AG04449 (cell line): ENCODE results near the gene KSR1.
"Not testable (repeated sequence)": the region's sequence is repeated elsewhere in the genome, so short reads cannot be mapped to it uniquely, and the experiment has no call there.

ENCODE experiments used
- CTCF ChIA-PET: fragments of 350-600 bp; formaldehyde crosslinking; extraction: SDS; loops from one replicate; lab custom pipeline; 2021; ENCODE audit warnings: antibody characterized with exemption; lab: Yijun Ruan, JAX
- POLR2A ChIA-PET: fragments of 400-600, 350-600 bp; formaldehyde crosslinking; extraction: SDS; loops from one replicate; lab custom pipeline; 2020; ENCODE audit warnings: antibody characterized with exemption, inconsistent platforms; lab: Yijun Ruan, JAX
- DNase-seq: peaks from one replicate; pipeline ENCODE4 v3.0.0-alpha.2; 2010; ENCODE audit warnings: low read depth, low spot score
- H3K4me3 ChIP-seq: 2 replicates; pipeline ENCODE4 v1.5.1; 2011; ENCODE audit warnings: low read depth, mild to moderate bottlenecking, control low read depth, low read length
- CTCF ChIP-seq: IDR thresholded peaks from one replicate; pipeline ENCODE4 v1.5.1; 2011; ENCODE audit warnings: mild to moderate bottlenecking, moderate library complexity, low read length, control low read depth, inconsistent platforms; ENCODE audit not compliant: insufficient read depth; ENCODE audit errors: missing control alignments

KSR1 gene

GRCh38 chr17:27668488-27668823 is 212.2 kb downstream of the KSR1 start:
- CTCF ChIA-PET = no interaction called here
- no peak overlapping the region for H3K4me3 ChIP-seq
- no peak for TF ChIP-seq CTCF
- POLR2A ChIA-PET = no interaction called here
- DNase-seq = no peak

GRCh38 chr17:27669136-27669535 is 212.9 kb downstream of the KSR1 start:
- no peak for TF ChIP-seq CTCF
- ChIA-PET POLR2A (no interaction called here), CTCF (no interaction called here)
- H3K4me3 ChIP-seq = no peak overlapping the region
- no peak for DNase-seq

GRCh38 chr17:27669850-27670249 is 213.6 kb downstream of the KSR1 start:
- DNase-seq = no peak
- H3K4me3 ChIP-seq = no peak overlapping the region
- no peak for TF ChIP-seq CTCF
- CTCF ChIA-PET = no interaction called here
- POLR2A ChIA-PET = no interaction called here

GRCh38 chr17:27670791-27671590 is 214.7 kb downstream of the KSR1 start:
- no peak for TF ChIP-seq CTCF
- no peak overlapping the region for H3K4me3 ChIP-seq
- ChIA-PET POLR2A (no interaction called here), CTCF (interaction anchor here (0.9 kb wide), 1 partner anchor 16 kb away, joined by 3 read pairs; no protein-coding TSS in a partner anchor)
- DNase-seq = no peak

- H3K4me3 ChIP-seq = no peak overlapping the region
- no peak for DNase-seq
- POLR2A ChIA-PET = no interaction called here
- CTCF ChIA-PET = interaction anchor here (0.9 kb wide), 1 partner anchor 17 kb away, joined by 3 read pairs; no protein-coding TSS in a partner anchor
- no peak for TF ChIP-seq CTCF
These were observed 215.3 kb downstream of the KSR1 start for GRCh38 chr17:27671591-27671910.

- H3K4me3 ChIP-seq, CTCF ChIA-PET, DNase-seq, POLR2A ChIA-PET: not testable (repeated sequence)
These were observed 215.8 kb downstream of the KSR1 start for GRCh38 chr17:27671977-27672480.

GRCh38 chr17:27674335-27674734 is 218.1 kb downstream of the KSR1 start:
- no peak overlapping the region for H3K4me3 ChIP-seq
- TF ChIP-seq CTCF = no peak
- POLR2A ChIA-PET = no interaction called here
- DNase-seq = no peak
- CTCF ChIA-PET = no interaction called here
